Subcutaneous abdominal adipose tissue (tissue), 5 donors: ENCODE results near the gene MMP15.
"Not testable (repeated sequence)": the region's sequence is repeated elsewhere in the genome, so short reads cannot be mapped to it uniquely, and the experiment has no call there.

Experiments used
- H3K27ac ChIP-seq: one replicate; pipeline ENCODE4 v1.7.0; 2013; ENCODE audit warnings: low read depth, mild to moderate bottlenecking, inconsistent platforms, low read length, moderate library complexity
- H3K27me3 ChIP-seq, 5 donors: one replicate each; pipeline ENCODE4 v1.7.0; 2013; ENCODE audit warnings: low read length in 5 of 5, inconsistent platforms in 1 of 5; ENCODE audit not compliant: control insufficient read depth in 5 of 5, insufficient read depth in 4 of 5
- H3K36me3 ChIP-seq, 5 donors: one replicate each; pipeline ENCODE4 v1.7.0; 2013; ENCODE audit warnings: low read length in 5 of 5; ENCODE audit not compliant: control insufficient read depth in 5 of 5, insufficient read depth in 5 of 5
- H3K4me1 ChIP-seq, 5 donors: one replicate each; pipeline ENCODE4 v1.7.0; 2013; ENCODE audit warnings: low read length in 5 of 5, mild to moderate bottlenecking in 3 of 5, moderate library complexity in 1 of 5; ENCODE audit not compliant: control insufficient read depth in 5 of 5, insufficient read depth in 5 of 5
- H3K4me3 ChIP-seq, 5 donors: one replicate each; pipeline ENCODE4 v1.7.0; 2013; ENCODE audit warnings: low read length in 5 of 5, low read depth in 1 of 5
- H3K9ac ChIP-seq, 5 donors: one replicate each; pipeline ENCODE4 v1.7.0; 2013; ENCODE audit warnings: low read length in 5 of 5, mild to moderate bottlenecking in 4 of 5, moderate library complexity in 3 of 5
- H3K9me3 ChIP-seq, 5 donors: one replicate each; pipeline ENCODE4 v1.7.0; 2013; ENCODE audit warnings: low read length in 5 of 5; ENCODE audit not compliant: control insufficient read depth in 5 of 5
- donor health status: healthy.
- donor health status: healthy.
- donor health status: healthy.
- donor health status: healthy.
- donor health status: healthy.

The MMP15 gene

GRCh38 chr16:58063377-58064076 lies 38.0 kb downstream of the MMP15 start:
- Histone ChIP-seq H3K4me3 (no peak overlapping the region), H3K27ac (no peak overlapping the region), H3K36me3 (no peaks in the 10 kb centered on the region), H3K4me1 (peaks cover 0 to 22% (median 12%) of the 10 kb centered on the region in 5 donors), H3K27me3 (no peaks in the 10 kb centered on the region), H3K9ac (peak overlapping the region in 1 of 5 donors; percentile 37), H3K9me3 (no peaks in the 10 kb centered on the region)

GRCh38 chr16:58070585-58070984 lies 45.0 kb downstream of the MMP15 start:
- Histone ChIP-seq H3K4me3 (no peak overlapping the region), H3K9me3 (no peaks in the 10 kb centered on the region), H3K4me1 (peaks cover 0 to 4% (median 0%) of the 10 kb centered on the region in 5 donors), H3K27me3 (no peaks in the 10 kb centered on the region), H3K36me3 (no peaks in the 10 kb centered on the region), H3K27ac (no peak overlapping the region), H3K9ac (no peak overlapping the region)

GRCh38 chr16:58072134-58072533 lies 46.6 kb downstream of the MMP15 start:
- H3K9ac ChIP-seq, H3K36me3 ChIP-seq, H3K4me1 ChIP-seq, H3K4me3 ChIP-seq, H3K9me3 ChIP-seq, H3K27me3 ChIP-seq, H3K27ac ChIP-seq: not testable (repeated sequence)

GRCh38 chr16:58073086-58073485 lies 47.5 kb downstream of the MMP15 start:
- not testable (repeated sequence) for H3K27ac ChIP-seq, H3K9me3 ChIP-seq, H3K27me3 ChIP-seq, H3K4me1 ChIP-seq, H3K4me3 ChIP-seq, H3K9ac ChIP-seq, H3K36me3 ChIP-seq

- H3K9me3 ChIP-seq, result peaks cover 2 to 9% (median 5%) of the 10 kb centered on the region in 5 donors
- H3K27me3 ChIP-seq, result no peaks in the 10 kb centered on the region
- no peak overlapping the region for H3K27ac ChIP-seq
- no peaks in the 10 kb centered on the region for H3K36me3 ChIP-seq
- no peak overlapping the region for H3K4me3 ChIP-seq
- H3K4me1 ChIP-seq, result no peaks in the 10 kb centered on the region
- no peak overlapping the region for H3K9ac ChIP-seq
Measured at GRCh38 chr16:58074657-58075056, 49.1 kb downstream of the MMP15 start.

GRCh38 chr16:58076514-58076913 lies 51.0 kb downstream of the MMP15 start:
- peaks cover 0 to 15% (median 6%) of the 10 kb centered on the region in 5 donors for H3K4me1 ChIP-seq
- no peaks in the 10 kb centered on the region for H3K27me3 ChIP-seq
- no peak overlapping the region for H3K27ac ChIP-seq
- H3K4me3 ChIP-seq, result no peak overlapping the region
- no peak overlapping the region for H3K9ac ChIP-seq
- H3K9me3 ChIP-seq, result peaks cover 2 to 9% (median 5%) of the 10 kb centered on the region in 5 donors
- H3K36me3 ChIP-seq, result no peaks in the 10 kb centered on the region

- no peak overlapping the region for H3K4me3 ChIP-seq
- peaks cover 0 to 23% (median 10%) of the 10 kb centered on the region in 5 donors for H3K4me1 ChIP-seq
- H3K9me3 ChIP-seq, result peaks cover 2 to 9% (median 5%) of the 10 kb centered on the region in 5 donors
- H3K9ac ChIP-seq, result no peak overlapping the region
- no peaks in the 10 kb centered on the region for H3K27me3 ChIP-seq
- H3K27ac ChIP-seq, result no peak overlapping the region
- no peaks in the 10 kb centered on the region for H3K36me3 ChIP-seq
Measured at GRCh38 chr16:58077796-58078195, 52.2 kb downstream of the MMP15 start.

- not testable (repeated sequence) for H3K9me3 ChIP-seq, H3K36me3 ChIP-seq, H3K4me3 ChIP-seq, H3K9ac ChIP-seq, H3K27me3 ChIP-seq
- peaks cover 0 to 23% (median 10%) of the 10 kb centered on the region in 5 donors for H3K4me1 ChIP-seq
- H3K27ac ChIP-seq, result peak overlapping the region; percentile 54
Measured at GRCh38 chr16:58080657-58081056, 55.1 kb downstream of the MMP15 start.

- H3K4me1 ChIP-seq, result peaks cover 0 to 23% (median 10%) of the 10 kb centered on the region in 5 donors
- no peak overlapping the region for H3K27ac ChIP-seq
- H3K4me3 ChIP-seq, result no peak overlapping the region
- H3K9me3 ChIP-seq, result no peaks in the 10 kb centered on the region
- H3K9ac ChIP-seq, result no peak overlapping the region
- H3K27me3 ChIP-seq, result no peaks in the 10 kb centered on the region
- H3K36me3 ChIP-seq, result no peaks in the 10 kb centered on the region
Measured at GRCh38 chr16:58082381-58082780, 56.8 kb downstream of the MMP15 start.

GRCh38 chr16:58084635-58085034 lies 59.1 kb downstream of the MMP15 start:
- Histone ChIP-seq H3K9me3 (no peaks in the 10 kb centered on the region), H3K4me1 (peaks cover 0 to 34% (median 10%) of the 10 kb centered on the region in 5 donors), H3K9ac (no peak overlapping the region), H3K4me3 (no peak overlapping the region), H3K36me3 (no peaks in the 10 kb centered on the region), H3K27ac (no peak overlapping the region), H3K27me3 (no peaks in the 10 kb centered on the region)
